ENCODE results near the gene LGALS9C. TPM values are rescaled to one million over a fixed set of nuclear protein-coding genes. Genes with fewer than 3 reads are reported as not detected.
"Not testable (repeated sequence)": the region's sequence is repeated elsewhere in the genome, so short reads cannot be mapped to it uniquely, and the experiment has no call there.

LGALS9C gene
- total RNA-seq, 1 donor from 2014 or later, result 5.6 TPM

- not testable (repeated sequence) for DNase-seq
Observed at GRCh38 chr17:18478977-18479595, 2.5 kb downstream of the LGALS9C start.

- DNase-seq, result not testable (repeated sequence)
Observed at GRCh38 chr17:18481775-18482174, 5.2 kb downstream of the LGALS9C start.

- not testable (repeated sequence) for DNase-seq
Observed at GRCh38 chr17:18485936-18486464, 9.4 kb downstream of the LGALS9C start.

- DNase-seq, result not testable (repeated sequence)
Observed at GRCh38 chr17:18487633-18488032, 11.0 kb downstream of the LGALS9C start.

- DNase-seq, result not testable (repeated sequence)
Observed at GRCh38 chr17:18488622-18489021, 12.0 kb downstream of the LGALS9C start.

GRCh38 chr17:18490016-18490415, 13.4 kb downstream of the LGALS9C start:
- DNase-seq, result not testable (repeated sequence)

DNA sequence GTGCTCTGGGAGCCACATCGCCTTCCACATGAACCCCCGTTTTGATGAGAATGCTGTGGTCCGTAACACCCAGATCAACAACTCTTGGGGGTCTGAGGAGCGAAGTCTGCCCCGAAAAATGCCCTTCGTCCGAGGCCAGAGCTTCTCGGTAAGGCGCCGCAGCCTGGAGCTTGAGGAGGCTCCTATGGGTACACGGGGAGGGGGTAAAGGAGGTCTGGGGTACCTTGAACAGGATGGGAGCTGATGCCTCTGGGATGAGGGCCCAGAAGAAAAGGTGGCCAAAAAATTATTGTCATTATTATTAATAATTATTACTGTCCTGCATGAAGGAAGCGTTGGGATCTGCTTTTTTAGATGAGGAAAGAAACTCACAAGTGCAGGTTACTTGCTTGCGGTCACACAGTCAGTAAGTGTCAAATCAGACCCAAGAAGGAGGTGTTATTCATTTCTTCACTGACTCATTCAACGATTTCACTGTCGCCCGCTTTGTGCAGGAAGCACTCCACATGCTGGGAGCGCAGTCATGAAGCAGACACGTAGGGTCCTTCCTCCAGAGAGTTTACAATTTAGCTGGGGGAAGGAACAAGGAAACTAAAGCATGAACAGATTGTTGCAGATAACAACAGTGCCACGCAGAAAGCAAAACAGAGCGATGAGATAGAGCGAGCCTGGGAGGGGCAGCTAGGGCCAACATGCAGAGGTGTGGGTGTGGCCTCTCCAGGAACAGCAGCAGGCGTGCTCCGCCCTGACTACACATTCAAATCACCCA, 16.3 kb downstream of the LGALS9C start:
- DNase-seq, result not testable (repeated sequence)

GRCh38 chr17:18494250-18494768, 17.7 kb downstream of the LGALS9C start:
- DNase-seq, result peak; percentile 52

- not testable (repeated sequence) for DNase-seq
Observed at GRCh38 chr17:18497044-18497443, 20.5 kb downstream of the LGALS9C start.

GRCh38 chr17:18499100-18499499, 22.5 kb downstream of the LGALS9C start:
- DNase-seq, result not testable (repeated sequence)

DNA sequence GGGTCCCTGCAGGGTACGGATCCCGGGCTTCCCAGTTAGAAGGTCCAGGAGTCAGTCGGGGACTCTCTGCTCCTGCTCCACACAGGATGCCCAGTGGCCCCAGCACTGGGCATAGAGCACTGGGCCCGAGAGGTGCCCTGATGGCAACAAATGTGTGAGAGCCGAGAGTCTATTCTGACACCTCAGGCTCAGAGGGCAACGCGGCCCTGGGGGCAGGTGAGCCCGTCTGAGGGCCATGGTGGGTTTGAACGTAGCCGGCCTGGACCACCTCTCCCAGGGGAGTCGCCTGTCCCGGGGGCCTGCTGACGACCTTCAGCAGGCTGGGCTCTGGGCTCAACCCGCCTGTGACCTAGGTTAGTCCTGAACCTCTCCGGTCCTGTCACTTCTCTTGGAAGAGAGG, 23.2 kb downstream of the LGALS9C start:
- not testable (repeated sequence) for DNase-seq

- DNase-seq, result not testable (repeated sequence)
Observed at GRCh38 chr17:18500281-18500680, 23.7 kb downstream of the LGALS9C start.

DNA sequence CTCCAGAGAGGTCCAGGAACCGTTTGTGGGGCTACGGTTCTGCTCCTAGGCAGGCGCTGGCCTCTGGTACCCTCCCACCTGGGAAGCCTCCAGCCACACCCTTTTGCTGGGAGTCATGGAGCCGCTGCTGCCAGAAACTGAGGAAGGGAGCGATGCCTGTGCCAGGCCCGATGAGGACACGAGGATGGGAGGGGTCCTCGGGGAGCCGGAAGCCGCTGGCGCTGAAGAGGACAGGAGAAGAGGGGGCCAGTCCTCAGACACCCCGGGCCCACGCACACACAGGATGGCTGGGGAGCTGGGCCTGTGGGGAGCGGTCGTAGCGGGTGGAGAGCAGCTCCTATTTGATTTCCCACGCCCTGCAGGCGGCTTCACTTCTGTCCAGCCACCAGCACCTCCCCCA, 24.2 kb downstream of the LGALS9C start:
- DNase-seq, result not testable (repeated sequence)

DNA sequence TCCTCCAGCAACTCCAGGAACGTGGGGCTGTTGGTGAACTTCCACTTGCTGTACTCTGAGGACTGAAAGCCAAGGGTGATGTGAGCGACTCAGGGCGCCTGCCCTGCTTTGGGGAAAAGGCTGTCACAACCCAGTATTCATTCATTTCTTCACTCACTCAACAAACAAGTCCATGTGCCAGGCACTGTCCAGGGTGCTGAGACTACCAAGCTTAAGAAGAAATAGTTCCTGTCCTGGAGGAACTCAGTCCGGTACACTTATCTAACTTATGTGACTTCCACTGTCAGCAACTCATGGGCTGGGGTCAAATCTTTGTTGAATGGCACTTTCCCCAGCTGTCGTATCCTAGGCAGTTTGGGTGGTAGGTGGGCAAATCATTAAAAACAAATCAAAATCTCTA, 26.6 kb downstream of the LGALS9C start:
- DNase-seq, result not testable (repeated sequence)

DNA sequence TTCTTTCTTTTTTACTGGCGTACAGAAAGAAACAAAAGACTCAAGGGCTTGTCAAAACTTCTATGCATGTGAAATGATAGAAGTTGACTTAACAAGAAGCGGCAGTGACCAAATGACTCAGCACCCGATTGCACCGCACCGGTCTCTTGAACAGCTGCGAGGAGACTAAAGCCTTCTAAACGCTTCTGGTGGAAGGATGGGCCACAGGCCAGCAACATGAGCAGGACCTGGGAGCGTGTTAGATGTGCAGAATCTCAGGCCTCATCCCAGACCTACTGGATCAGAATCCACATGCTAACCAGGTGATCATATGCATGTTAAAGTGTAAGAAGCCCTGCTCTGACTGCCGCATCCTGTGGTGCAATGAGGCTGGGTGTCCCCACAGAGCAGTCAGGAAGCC, 31.1 kb downstream of the LGALS9C start:
- DNase-seq, result not testable (repeated sequence)

- not testable (repeated sequence) for DNase-seq
Observed at GRCh38 chr17:18508667-18509066, 32.1 kb downstream of the LGALS9C start.

DNA sequence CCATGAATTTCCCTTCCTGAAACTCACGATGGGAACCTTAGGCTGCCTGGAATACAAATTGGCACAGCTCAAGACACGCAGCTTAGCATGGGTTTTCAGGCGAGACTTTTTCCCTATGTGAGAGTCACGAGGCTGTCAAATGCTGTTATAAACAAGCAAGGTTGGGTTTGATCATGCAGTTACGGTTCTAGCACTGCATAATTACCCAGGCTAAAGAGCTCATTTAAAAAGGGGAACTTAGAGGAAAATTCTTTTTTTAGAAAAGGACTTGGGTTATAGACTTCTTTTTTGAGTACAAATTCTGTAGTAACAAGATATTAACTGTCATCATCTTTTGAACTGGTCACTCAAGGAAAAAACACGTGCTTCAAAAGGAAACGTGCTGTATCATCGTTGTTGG, 44.5 kb downstream of the LGALS9C start:
- not testable (repeated sequence) for DNase-seq

DNA sequence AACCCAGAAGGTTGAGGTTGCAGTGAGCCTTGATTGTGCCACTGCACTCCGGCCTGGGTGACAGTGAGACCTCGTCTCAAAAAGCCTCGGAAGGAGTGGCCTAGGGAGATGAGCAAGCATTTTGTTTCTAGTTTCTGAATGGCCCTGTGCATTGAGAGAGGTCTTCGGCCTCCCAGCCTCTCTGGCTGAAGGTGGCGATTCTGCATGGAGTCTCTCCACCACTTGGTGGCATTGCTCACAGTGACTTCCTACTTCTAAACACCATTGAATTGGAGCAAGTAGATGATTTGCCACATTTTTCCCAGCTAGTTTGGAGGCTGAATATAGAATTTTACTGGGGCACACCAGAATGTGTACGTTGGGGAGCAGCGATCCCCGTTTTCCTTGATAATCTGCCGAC, 48.4 kb downstream of the LGALS9C start:
- DNase-seq, result not testable (repeated sequence)

GRCh38 chr17:18526168-18526800, 49.7 kb downstream of the LGALS9C start:
- not testable (repeated sequence) for DNase-seq

- DNase-seq, result not testable (repeated sequence)
Observed at GRCh38 chr17:18527354-18527753, 50.8 kb downstream of the LGALS9C start.

DNA sequence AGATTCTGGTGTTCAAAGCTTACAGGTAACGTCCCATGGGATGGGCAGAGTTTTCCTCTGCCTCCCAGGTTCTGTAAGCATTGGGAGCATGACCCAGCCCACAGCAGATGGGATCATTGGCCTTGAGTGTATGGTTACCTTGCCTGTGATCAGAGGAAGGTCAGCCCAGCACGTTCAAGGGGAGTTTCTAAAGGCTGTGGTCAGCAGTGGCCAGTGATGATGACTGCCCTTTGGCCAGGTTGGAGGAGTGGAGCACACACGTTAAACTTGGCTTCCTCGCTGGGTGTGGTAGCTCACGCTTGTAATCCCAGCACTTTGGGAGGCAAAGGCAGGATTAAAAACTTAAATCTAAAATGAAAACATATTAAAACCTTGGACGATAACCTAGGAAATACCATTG, 51.8 kb downstream of the LGALS9C start:
- DNase-seq, result not testable (repeated sequence)

DNA sequence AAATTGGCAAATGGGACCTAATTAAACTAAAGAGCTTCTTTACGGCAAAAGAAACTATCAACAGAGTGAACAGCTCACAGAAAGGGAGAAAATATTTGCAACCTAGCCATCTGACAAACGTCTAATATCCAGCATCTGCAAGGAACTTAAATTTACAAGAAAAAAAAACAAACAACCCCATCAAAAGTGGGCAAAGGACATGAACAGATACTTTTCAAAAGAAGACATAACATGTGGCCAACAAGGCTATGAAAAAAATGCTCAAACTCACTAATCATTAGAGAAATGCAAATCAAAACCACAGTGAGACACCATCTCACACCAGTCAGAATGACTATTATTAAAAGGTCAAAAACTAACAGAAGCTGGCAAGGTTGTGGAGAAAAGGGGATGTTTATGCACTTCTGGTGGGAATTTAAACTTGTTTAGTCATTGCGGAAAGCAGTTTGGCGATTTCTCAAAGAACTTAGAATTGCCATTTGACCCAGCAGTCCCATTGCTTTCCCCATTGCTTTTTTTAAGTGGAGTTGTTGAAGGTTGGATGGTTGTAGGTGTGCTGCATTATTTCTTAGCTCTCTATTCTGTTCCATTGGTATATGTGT, 52.4 kb downstream of the LGALS9C start:
- not testable (repeated sequence) for DNase-seq
